SK-N-MC (cell line): ENCODE results near the gene RNU5B-1.

Source experiments
- EZH2 ChIP-seq: fragments of 200-600 bp; sonication (generic); IDR thresholded peaks from one replicate; pipeline ENCODE4 v1.6.1; 2017; ENCODE audit warnings: antibody characterized with exemption
- POLR2AphosphoS5 ChIP-seq: IDR thresholded peaks from 2 replicates; pipeline ENCODE4 v1.6.1; 2012; ENCODE audit warnings: mild to moderate bottlenecking, low read depth, low read length, borderline replicate concordance

DNA sequence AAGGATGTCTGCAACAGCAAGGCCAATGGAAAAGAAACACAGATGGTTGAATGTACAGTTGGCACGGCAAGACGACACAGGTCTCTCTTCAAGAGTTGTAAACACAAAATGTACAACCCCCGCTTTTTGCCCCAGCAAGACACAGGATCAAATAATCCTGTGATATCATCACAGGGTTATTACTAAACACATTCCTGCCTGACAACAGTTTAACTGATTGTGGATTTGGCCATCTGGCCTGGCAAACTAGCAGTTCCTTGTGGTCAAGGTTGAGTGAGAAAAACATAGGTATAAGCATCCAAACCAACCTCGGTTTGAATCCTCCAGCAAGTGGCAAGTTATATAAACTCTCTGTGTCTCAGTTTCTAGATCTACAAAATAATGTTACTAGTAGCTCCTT lies 41.2 kb upstream of the RNU5B-1 start:
- TF ChIP-seq POLR2AphosphoS5 (no peak), EZH2 (no peak)
